ENCODE measurements around the gene ATAD2B.
"Not testable (repeated sequence)": the region's sequence is repeated elsewhere in the genome, so short reads cannot be mapped to it uniquely, and the experiment has no call there.

GRCh38 chr2:23952558-23952957, 25.6 kb upstream of the ATAD2B start:
- TF ChIP-seq POLR2A (IDR thresholded peaks at IDR 0.05); POLR2AphosphoS5 (IDR thresholded peaks at IDR 0.05; ENCODE audit: insufficient read depth in 1 of 2, low read depth in 1 of 2): not testable (repeated sequence)
